Measurements from ENCODE around the gene PXDN. TPM values are rescaled to one million over a fixed set of nuclear protein-coding genes. Genes with fewer than 3 reads are reported as not detected.

PXDN gene
- total RNA-seq, 4 donors from 2014 or later = 7.0 to 9.5 (median 9.4) TPM

GRCh38 chr2:1670636-1671035 is 73.7 kb downstream of the PXDN start:
- DNase-seq (ENCODE audit: low spot score in 2 of 2) = no peak
- Histone ChIP-seq H3K27ac (no peak overlapping the region), H3K27me3 (no peaks in the 10 kb centered on the region), H3K36me3 (peaks cover 22% of the 10 kb centered on the region), H3K4me1 (no peaks in the 10 kb centered on the region), H3K4me3 (no peak overlapping the region), H3K9me3 (no peaks in the 10 kb centered on the region)
- no peak for TF ChIP-seq CTCF (IDR thresholded peaks at IDR 0.05)
- TF ChIP-seq EP300 (IDR thresholded peaks at IDR 0.05) = no peak
- no peak for TF ChIP-seq POLR2A (IDR thresholded peaks at IDR 0.05)
- no peak for TF ChIP-seq POLR2AphosphoS5 (IDR thresholded peaks at IDR 0.05)
- WGBS = 65% methylated on average over 6 of the region's 6 CpGs

GRCh38 chr2:1665761-1666505 is 78.4 kb downstream of the PXDN start:
- peak; percentile 39 to 68 for DNase-seq (ENCODE audit: low spot score in 2 of 2)
- H3K27ac ChIP-seq = no peak overlapping the region
- H3K9me3 ChIP-seq = no peaks in the 10 kb centered on the region

GRCh38 chr2:1664698-1665097 is 79.6 kb downstream of the PXDN start:
- Histone ChIP-seq H3K4me1 (no peaks in the 10 kb centered on the region), H3K27me3 (no peaks in the 10 kb centered on the region), H3K4me3 (no peak overlapping the region), H3K9me3 (no peaks in the 10 kb centered on the region), H3K36me3 (peaks cover 44% of the 10 kb centered on the region), H3K27ac (no peak overlapping the region)
- peak in 1 of 2 donors; percentile 79 for DNase-seq (ENCODE audit: low spot score in 2 of 2)
- WGBS = 89% methylated on average over 18 of the region's 18 CpGs
- TF ChIP-seq POLR2A (IDR thresholded peaks at IDR 0.05) = no peak
- no peak for TF ChIP-seq CTCF (IDR thresholded peaks at IDR 0.05)
- no peak for TF ChIP-seq POLR2AphosphoS5 (IDR thresholded peaks at IDR 0.05)
- TF ChIP-seq EP300 (IDR thresholded peaks at IDR 0.05) = no peak

More at GRCh38 chr2:1665761-1666505, 78.4 kb downstream of the PXDN start:
- Histone ChIP-seq H3K4me1 (no peaks in the 10 kb centered on the region), H3K27me3 (no peaks in the 10 kb centered on the region), H3K4me3 (no peak overlapping the region), H3K36me3 (peaks cover 31% of the 10 kb centered on the region)
- WGBS = 90% methylated on average over 29 of the region's 29 CpGs
- no peak for TF ChIP-seq CTCF (IDR thresholded peaks at IDR 0.05)
- TF ChIP-seq EP300 (IDR thresholded peaks at IDR 0.05) = no peak
- TF ChIP-seq POLR2A (IDR thresholded peaks at IDR 0.05) = no peak
- TF ChIP-seq POLR2AphosphoS5 (IDR thresholded peaks at IDR 0.05) = no peak

- Histone ChIP-seq H3K27me3 (no peaks in the 10 kb centered on the region), H3K36me3 (peaks cover 45% of the 10 kb centered on the region), H3K9me3 (no peaks in the 10 kb centered on the region), H3K4me1 (no peaks in the 10 kb centered on the region), H3K27ac (no peak overlapping the region), H3K4me3 (no peak overlapping the region)
- DNase-seq (ENCODE audit: low spot score in 2 of 2) = peak in 1 of 2 donors; percentile 75
- no peak for TF ChIP-seq CTCF (IDR thresholded peaks at IDR 0.05)
- TF ChIP-seq POLR2A (IDR thresholded peaks at IDR 0.05) = no peak
- TF ChIP-seq POLR2AphosphoS5 (IDR thresholded peaks at IDR 0.05) = no peak
- no peak for TF ChIP-seq EP300 (IDR thresholded peaks at IDR 0.05)
- 77% methylated on average over 7 of the region's 9 CpGs for WGBS
These were observed 80.2 kb downstream of the PXDN start for GRCh38 chr2:1664076-1664605.

- Histone ChIP-seq H3K27ac (no peak overlapping the region), H3K27me3 (no peaks in the 10 kb centered on the region), H3K4me1 (no peaks in the 10 kb centered on the region), H3K4me3 (no peak overlapping the region), H3K36me3 (peaks cover 45% of the 10 kb centered on the region), H3K9me3 (no peaks in the 10 kb centered on the region)
- TF ChIP-seq CTCF (IDR thresholded peaks at IDR 0.05) = no peak
- TF ChIP-seq EP300 (IDR thresholded peaks at IDR 0.05) = no peak
- TF ChIP-seq POLR2AphosphoS5 (IDR thresholded peaks at IDR 0.05) = no peak
- no peak for TF ChIP-seq POLR2A (IDR thresholded peaks at IDR 0.05)
- DNase-seq (ENCODE audit: low spot score in 2 of 2) = peak in 1 of 2 donors; percentile 71
- 97% methylated on average over 12 of the region's 16 CpGs for WGBS
These were observed 80.7 kb downstream of the PXDN start for GRCh38 chr2:1663621-1664020.

Data from suprapubic skin (tissue), 4 donors.